Stimulated activated CD8-positive, alpha-beta memory T cell treated with anti-CD3 and anti-CD28 coated beads, Interleukin-7, amount 100 ng/mL, for 24 hours (primary cell): ENCODE measurements around the gene POLD4.

ENCODE experiments used
- DNase-seq: peaks from one replicate; pipeline ENCODE4 v3.0.0-alpha.2; 2020; ENCODE audit warnings: low read depth

The POLD4 gene

GRCh38 chr11:67370351-67371076 lies 17.2 kb upstream of the POLD4 start:
- DNase-seq, result no peak

GRCh38 chr11:67369801-67370284 lies 16.5 kb upstream of the POLD4 start:
- no peak for DNase-seq

- DNase-seq, result no peak
Observed at GRCh38 chr11:67369275-67369674, 15.9 kb upstream of the POLD4 start.

- no peak for DNase-seq
Observed at GRCh38 chr11:67368621-67369020, 15.3 kb upstream of the POLD4 start.

GRCh38 chr11:67367761-67368227 lies 14.4 kb upstream of the POLD4 start:
- DNase-seq, result no peak

GRCh38 chr11:67366961-67367760 lies 13.8 kb upstream of the POLD4 start:
- no peak for DNase-seq

GRCh38 chr11:67366546-67366945 lies 13.2 kb upstream of the POLD4 start:
- DNase-seq, result no peak

GRCh38 chr11:67365736-67366444 lies 12.5 kb upstream of the POLD4 start:
- DNase-seq, result no peak

- DNase-seq, result no peak
Observed at GRCh38 chr11:67364783-67365722, 11.7 kb upstream of the POLD4 start.

GRCh38 chr11:67364169-67364568 lies 10.8 kb upstream of the POLD4 start:
- no peak for DNase-seq

- no peak for DNase-seq
Observed at GRCh38 chr11:67357831-67358670, 4.7 kb upstream of the POLD4 start.

GRCh38 chr11:67356864-67357561 lies 3.7 kb upstream of the POLD4 start:
- DNase-seq, result no peak

GRCh38 chr11:67356387-67356863 lies 3.1 kb upstream of the POLD4 start:
- no peak for DNase-seq

GRCh38 chr11:67355794-67356386 lies 2.5 kb upstream of the POLD4 start:
- DNase-seq, result no peak

- no peak for DNase-seq
Observed at GRCh38 chr11:67355023-67355793, 1.9 kb upstream of the POLD4 start.

- DNase-seq, result no peak
Observed at GRCh38 chr11:67354075-67355022, 1.0 kb upstream of the POLD4 start.
